PC-9 (cell line): Measurements from ENCODE around the gene LRFN2.

ENCODE experiments used
- CTCF ChIP-seq: fragments of 200-600 bp; sonication (generic); conservative IDR thresholded peaks from 2 replicates; pipeline ENCODE4 v1.6.1; 2017; ENCODE audit warnings: mixed run types, antibody characterized with exemption, mild to moderate bottlenecking, moderate library complexity
- EZH2 ChIP-seq: fragments of 200-600 bp; sonication (generic); IDR thresholded peaks from 2 replicates; pipeline ENCODE4 v1.8.0; 2017; ENCODE audit warnings: antibody characterized with exemption, low read depth

DNA sequence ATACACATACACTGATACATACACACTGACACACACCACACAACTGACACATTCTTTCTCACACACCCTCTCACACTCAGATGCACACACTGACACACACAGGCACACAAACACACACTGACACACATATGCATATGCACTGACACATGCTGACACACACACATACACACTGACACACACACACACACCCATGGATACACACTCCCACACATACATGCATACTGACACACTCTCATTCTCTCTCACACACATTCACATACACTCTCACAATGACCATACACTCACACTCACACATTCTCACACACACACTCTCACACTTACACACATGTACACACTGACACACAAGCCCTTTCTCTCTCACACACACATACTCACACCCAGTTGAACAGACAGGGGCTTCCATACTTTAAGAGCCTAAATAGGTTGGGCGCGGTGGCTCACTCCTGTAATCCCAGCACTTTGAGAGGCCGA is 236.4 kb downstream of the LRFN2 start:
- TF ChIP-seq CTCF (no peak), EZH2 (no peak)
